HT-29 (cell line): ENCODE results near the gene RNU1-3. TPM values are rescaled to one million over a fixed set of nuclear protein-coding genes. Genes with fewer than 3 reads are reported as not detected.
"Not testable (repeated sequence)": the region's sequence is repeated elsewhere in the genome, so short reads cannot be mapped to it uniquely, and the experiment has no call there.

Source experiments
- DNase-seq: peaks from one replicate; pipeline ENCODE4 v3.0.0-alpha.2; 2015; ENCODE audit warnings: low spot score
- small RNA-seq: library from RNA; depleted of rRNA; stranded (forward); fragments of <200 nt; gene quantifications from one replicate; pipeline ENCODE3, GENCODE V24; 2014
- total RNA-seq: library from RNA; depleted of rRNA; stranded (reverse); fragments of >200 nt; shearing (Covaris generic); gene quantifications from 2 replicates; pipeline ENCODE4 v1.2.3, GENCODE V29; 2014; rRNA removed

The RNU1-3 gene
- total RNA-seq, 1 experiment from 2014 or later, result under 0.01 TPM

GRCh38 chr1:16621300-16621658 is 45.5 kb downstream of the RNU1-3 start:
- no peak for DNase-seq

- DNase-seq, result not testable (repeated sequence)
Observed at GRCh38 chr1:16619803-16620501, 46.8 kb downstream of the RNU1-3 start.

DNA sequence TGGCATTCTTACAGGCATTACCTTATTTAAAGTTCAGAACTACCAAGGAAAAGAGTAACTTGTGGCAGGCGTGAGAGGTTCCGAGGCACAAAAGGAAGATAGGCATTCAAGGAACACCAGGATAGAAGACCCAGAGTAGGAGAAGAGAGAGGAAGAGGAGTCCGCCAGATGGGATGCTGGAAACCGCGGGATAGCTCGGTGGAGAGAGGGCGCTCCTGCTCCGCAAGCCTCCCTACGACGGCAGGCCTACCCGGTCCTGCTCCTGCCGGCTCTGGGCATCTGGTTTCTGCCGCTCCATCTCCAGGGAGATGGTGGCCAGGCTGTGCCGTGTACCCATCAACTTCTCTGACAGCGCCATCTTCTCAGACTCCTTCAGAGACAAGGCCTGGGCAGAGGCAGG is 48.0 kb downstream of the RNU1-3 start:
- no peak for DNase-seq

DNA sequence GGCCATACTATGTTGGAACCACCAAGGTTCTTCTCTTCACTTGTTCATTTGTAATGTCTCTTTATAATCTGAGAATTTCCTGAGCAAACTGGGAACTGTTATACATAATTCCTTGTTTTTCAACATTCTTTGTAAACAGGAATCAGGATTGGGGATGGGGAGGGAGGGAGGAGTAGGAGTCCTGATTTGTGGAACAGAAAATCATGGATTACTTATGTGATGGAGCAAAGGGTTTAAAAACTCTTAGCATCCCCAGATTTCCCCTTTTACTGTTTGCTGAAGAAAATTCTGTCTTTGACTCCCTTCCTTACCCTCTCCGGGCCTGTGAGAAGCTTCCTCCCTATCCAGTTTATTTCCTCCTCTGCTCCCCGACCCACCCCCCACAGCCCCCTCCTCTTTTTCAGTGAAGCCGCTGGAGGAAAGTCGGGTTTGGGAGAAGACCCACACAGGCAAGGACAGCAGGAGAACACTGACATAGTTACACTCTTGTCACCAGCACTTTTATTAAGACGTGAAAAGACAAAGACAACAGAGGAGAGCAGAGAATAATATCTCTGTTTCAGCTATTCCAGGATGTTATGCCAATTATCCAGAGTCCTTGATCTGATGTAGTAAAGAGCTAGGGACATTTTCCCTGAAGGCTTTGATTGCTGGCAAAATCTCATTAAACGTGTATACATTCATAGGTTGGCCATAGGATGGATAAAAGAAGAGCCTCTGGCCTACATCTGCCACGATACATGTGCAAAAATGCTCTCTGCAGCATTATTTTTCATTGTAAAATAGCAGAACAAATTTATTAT is 48.8 kb downstream of the RNU1-3 start:
- no peak for DNase-seq

DNA sequence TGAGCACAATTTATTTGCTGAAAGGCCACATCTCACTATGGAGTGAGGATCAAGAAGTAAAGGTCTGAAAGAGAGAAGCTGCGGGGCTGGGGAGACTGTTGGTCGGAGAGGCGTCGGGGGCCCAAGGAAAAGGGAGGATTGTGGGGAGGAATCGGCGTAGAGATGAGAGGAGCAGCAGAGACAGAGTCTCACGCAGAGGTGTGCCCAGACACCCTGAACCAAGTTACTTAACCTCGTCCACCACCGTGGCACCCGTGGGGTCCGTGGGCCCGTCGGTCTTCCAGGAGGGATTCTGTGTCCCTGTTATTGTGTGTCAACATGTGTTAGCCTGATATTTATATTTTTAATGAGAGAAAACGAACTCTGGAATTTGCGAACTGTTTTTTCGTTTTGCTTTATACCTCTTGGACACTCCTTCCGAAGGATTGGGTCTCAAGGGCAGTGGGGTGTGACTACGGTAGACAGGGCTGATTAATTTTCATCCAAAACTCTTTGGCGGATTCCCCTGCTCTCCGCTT is 49.6 kb downstream of the RNU1-3 start:
- no peak for DNase-seq

Small RNA genes within 50 kb of the gene (small RNA-seq; reads per million reads assigned to genes)
- gene RNU1-3, result not detected

Other genes starting within 250 kb of the RNU1-3 start
- not detected in 2 replicates for gene SPATA21, start 229.5 kb downstream of the RNU1-3 start, total RNA-seq
- gene NECAP2, start 226.2 kb downstream of the RNU1-3 start, total RNA-seq, result 55.0 and 72.1 TPM in 2 replicates
- gene RNU1-1, start 152.7 kb downstream of the RNU1-3 start, total RNA-seq, result under 0.01 TPM in 2 replicates
- gene NBPF1, start 53.4 kb downstream of the RNU1-3 start, total RNA-seq, result 5.1 and 6.2 TPM in 2 replicates
- under 0.01 TPM in 2 replicates for gene RNU1-4, start 73.6 kb upstream of the RNU1-3 start, total RNA-seq
- gene RNU1-2, start 229.0 kb upstream of the RNU1-3 start, total RNA-seq, result under 0.01 TPM in 2 replicates